Fibroblast of the aortic adventitia (primary cell): ENCODE measurements around the gene CHIC2. TPM values are rescaled to one million over a fixed set of nuclear protein-coding genes. Genes with fewer than 3 reads are reported as not detected.
"Not testable (repeated sequence)": the region's sequence is repeated elsewhere in the genome, so short reads cannot be mapped to it uniquely, and the experiment has no call there.

Source experiments
- DNase-seq: peaks from one replicate; pipeline ENCODE4 v3.0.0-alpha.2; 2010; ENCODE audit warnings: low read depth
- H3K4me3 ChIP-seq: 2 replicates; pipeline ENCODE4 v1.5.1; 2011; ENCODE audit warnings: low read depth, mild to moderate bottlenecking, control low read depth, low read length, moderate library complexity
- total RNA-seq: library from RNA; depleted of rRNA; stranded (reverse); fragments of >200 nt; gene quantifications from 2 replicates; pipeline ENCODE4 v1.2.3, GENCODE V29; 2012; ENCODE audit warnings: low replicate concordance
- TF ChIP-seq, protein P1 (sequence below): IDR thresholded peaks from 2 replicates; pipeline ENCODE4 v1.5.1; 2011; ENCODE audit warnings: mild to moderate bottlenecking, low read length, control low read depth, inconsistent platforms; ENCODE audit not compliant: insufficient read depth

Gene CHIC2
- total RNA-seq, 1 donor: 88.4 TPM

GRCh38 chr4:54027311-54027710 lies 37.1 kb downstream of the CHIC2 start:
- H3K4me3 ChIP-seq: no peak overlapping the region
- DNase-seq: no peak
- TF ChIP-seq, protein P1, sequence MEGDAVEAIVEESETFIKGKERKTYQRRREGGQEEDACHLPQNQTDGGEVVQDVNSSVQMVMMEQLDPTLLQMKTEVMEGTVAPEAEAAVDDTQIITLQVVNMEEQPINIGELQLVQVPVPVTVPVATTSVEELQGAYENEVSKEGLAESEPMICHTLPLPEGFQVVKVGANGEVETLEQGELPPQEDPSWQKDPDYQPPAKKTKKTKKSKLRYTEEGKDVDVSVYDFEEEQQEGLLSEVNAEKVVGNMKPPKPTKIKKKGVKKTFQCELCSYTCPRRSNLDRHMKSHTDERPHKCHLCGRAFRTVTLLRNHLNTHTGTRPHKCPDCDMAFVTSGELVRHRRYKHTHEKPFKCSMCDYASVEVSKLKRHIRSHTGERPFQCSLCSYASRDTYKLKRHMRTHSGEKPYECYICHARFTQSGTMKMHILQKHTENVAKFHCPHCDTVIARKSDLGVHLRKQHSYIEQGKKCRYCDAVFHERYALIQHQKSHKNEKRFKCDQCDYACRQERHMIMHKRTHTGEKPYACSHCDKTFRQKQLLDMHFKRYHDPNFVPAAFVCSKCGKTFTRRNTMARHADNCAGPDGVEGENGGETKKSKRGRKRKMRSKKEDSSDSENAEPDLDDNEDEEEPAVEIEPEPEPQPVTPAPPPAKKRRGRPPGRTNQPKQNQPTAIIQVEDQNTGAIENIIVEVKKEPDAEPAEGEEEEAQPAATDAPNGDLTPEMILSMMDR: no peak

- DNase-seq: no peak
- H3K4me3 ChIP-seq: no peak overlapping the region
- TF ChIP-seq, protein P1: no peak
These were observed 38.8 kb downstream of the CHIC2 start for GRCh38 chr4:54025582-54025981.

DNA sequence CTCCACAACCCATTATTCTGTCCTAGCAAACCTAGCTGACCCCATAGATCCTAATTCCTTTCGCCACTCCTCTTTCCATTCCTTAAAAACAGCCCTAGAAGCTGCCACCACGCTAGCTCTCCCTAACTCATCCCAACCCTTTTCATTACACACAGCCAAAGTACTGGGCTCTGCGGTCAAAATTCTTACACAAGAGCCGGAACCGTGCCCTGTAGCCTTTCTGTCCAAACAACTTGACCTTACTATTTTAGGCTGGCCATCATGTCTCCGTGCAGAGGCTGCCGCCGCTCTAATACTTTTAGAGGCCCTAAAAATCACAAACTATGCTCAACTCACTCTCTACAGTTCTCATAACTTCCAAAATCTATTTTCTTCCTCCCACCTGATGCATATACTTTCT lies 41.4 kb downstream of the CHIC2 start:
- H3K4me3 ChIP-seq, DNase-seq: not testable (repeated sequence)

GRCh38 chr4:54017974-54018373 lies 46.4 kb downstream of the CHIC2 start:
- TF ChIP-seq, protein P1: no peak
- H3K4me3 ChIP-seq: no peak overlapping the region
- no peak for DNase-seq

GRCh38 chr4:54017308-54017707 lies 47.1 kb downstream of the CHIC2 start:
- TF ChIP-seq, protein P1: no peak
- H3K4me3 ChIP-seq: no peak overlapping the region
- DNase-seq: no peak

GRCh38 chr4:54016504-54016903 lies 47.9 kb downstream of the CHIC2 start:
- no peak overlapping the region for H3K4me3 ChIP-seq
- TF ChIP-seq, protein P1: no peak
- DNase-seq: no peak

DNA sequence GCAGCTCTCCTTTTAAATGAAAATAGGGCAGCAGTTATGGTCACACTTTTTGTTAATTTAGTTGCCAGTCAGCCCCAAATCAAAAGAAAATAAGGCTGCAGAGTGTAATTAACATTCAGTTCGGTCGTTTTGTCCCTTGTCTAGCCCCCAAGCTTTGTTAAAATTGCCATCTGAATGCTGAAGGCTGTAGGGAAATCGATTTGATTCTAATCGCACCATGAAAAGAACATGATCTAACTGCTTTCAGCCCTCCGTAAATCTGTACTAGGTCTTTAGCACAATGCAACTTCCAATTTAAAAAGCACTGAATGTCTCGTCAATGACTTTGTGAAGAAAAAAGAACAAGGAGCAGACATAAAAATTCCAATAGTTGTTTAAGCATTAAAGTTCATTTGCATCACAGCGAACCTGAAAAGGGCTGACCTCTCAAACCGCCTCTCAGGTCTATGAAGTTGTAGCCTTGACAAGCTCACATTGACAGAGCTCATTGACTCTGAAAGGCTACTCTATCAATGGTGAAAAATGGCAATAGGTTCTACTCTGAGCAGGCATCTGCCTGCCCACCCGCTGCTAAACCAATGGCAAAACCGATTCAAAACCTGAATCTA lies 48.9 kb downstream of the CHIC2 start:
- no peak for DNase-seq
- TF ChIP-seq, protein P1: no peak
- no peak overlapping the region for H3K4me3 ChIP-seq
